Activated CD8-positive, alpha-beta T cell treated with anti-CD3 and anti-CD28 coated beads for 36 hours (primary cell): Measurements from ENCODE around the gene RABEPK. TPM values are rescaled to one million over a fixed set of nuclear protein-coding genes. Genes with fewer than 3 reads are reported as not detected.
"Not testable (repeated sequence)": the region's sequence is repeated elsewhere in the genome, so short reads cannot be mapped to it uniquely, and the experiment has no call there.

Source experiments
- ATAC-seq: fragments of 200-7000 bp; cut with Tn5 transposase; one replicate; pipeline ENCODE4 v1.10.0; 2021; ENCODE audit warnings: mild to moderate bottlenecking, moderate library complexity
- CTCF ChIA-PET: fragments of 350-600 bp; sonication (Branson Sonifier 250); formaldehyde crosslinking; loops from one replicate; lab custom pipeline; 2021; ENCODE audit warnings: antibody characterized with exemption; lab: Charles Lee
- POLR2A ChIA-PET: fragments of 350-600 bp; sonication (Branson Sonifier 250); formaldehyde crosslinking; loops from one replicate; lab custom pipeline; 2021; ENCODE audit warnings: antibody characterized with exemption; lab: Charles Lee
- DNase-seq: peaks from one replicate; pipeline ENCODE4 v3.0.0-alpha.2; 2020
- H3K27ac Mint-ChIP-seq: one replicate; pipeline ENCODE4 v1.8.0; 2021; ENCODE audit warnings: mild to moderate bottlenecking, mixed read lengths
- H3K27me3 Mint-ChIP-seq: one replicate; pipeline ENCODE4 v1.8.0; 2021; ENCODE audit warnings: mixed read lengths
- H3K36me3 Mint-ChIP-seq: one replicate; pipeline ENCODE4 v1.8.0; 2021; ENCODE audit warnings: low read depth, mixed read lengths
- H3K4me1 Mint-ChIP-seq: one replicate; pipeline ENCODE4 v1.8.0; 2021; ENCODE audit warnings: low read depth, mixed read lengths
- H3K4me3 Mint-ChIP-seq: one replicate; pipeline ENCODE4 v1.8.0; 2021; ENCODE audit warnings: mild to moderate bottlenecking, moderate library complexity, mixed read lengths
- H3K9me3 Mint-ChIP-seq: one replicate; pipeline ENCODE4 v1.8.0; 2021; ENCODE audit warnings: mixed read lengths
- CTCF ChIP-seq: fragments of 200-600 bp; IDR thresholded peaks from one replicate; pipeline ENCODE4 v1.8.0; 2022; ENCODE audit warnings: antibody characterized with exemption, mild to moderate bottlenecking
- intact Hi-C: fragments of 100-400 bp; cut with micrococcal nuclease; formaldehyde crosslinking; loops from one replicate; pipeline ENCODE4 v1.10.0; 2022
- total RNA-seq, 2 experiments: library from RNA; stranded (reverse); gene quantifications; one replicate each; pipeline ENCODE4 v1.2.3, GENCODE V29; 2021

Gene RABEPK
- total RNA-seq, 2 experiments from 2014 or later = 30.0 to 30.4 TPM

GRCh38 chr9:125190361-125190801 is 10.0 kb upstream of the RABEPK start:
- DNase-seq (peak; percentile 51), ATAC-seq (peak; percentile 4)
- no peak for TF ChIP-seq CTCF
- H3K27ac Mint-ChIP-seq = peak overlapping the region; percentile 98
- peaks cover 57% of the 10 kb centered on the region for H3K4me1 Mint-ChIP-seq
- ChIA-PET CTCF (interaction anchor here (0.9 to 1.9 kb wide), 4 partner anchors 10 to 52 kb away, joined by 3 to 6 read pairs (median 3); partner anchors contain the start of genes HSPA5 and RABEPK), POLR2A (interaction anchor here (1.0 to 2.3 kb wide), 7 partner anchors 9 to 329 kb away, joined by 3 to 18 read pairs (median 5); partner anchors contain the start of genes ARPC5L, HSPA5, RABEPK and RPL35)
- intact Hi-C loops = no loop called here
- no peaks in the 10 kb centered on the region for H3K27me3 Mint-ChIP-seq
- H3K4me3 Mint-ChIP-seq = peak overlapping the region; percentile 98
- peaks cover 6% of the 10 kb centered on the region for H3K36me3 Mint-ChIP-seq
- H3K9me3 Mint-ChIP-seq = no peaks in the 10 kb centered on the region

- ATAC-seq, DNase-seq, H3K36me3 Mint-ChIP-seq, H3K27me3 Mint-ChIP-seq, CTCF ChIA-PET, intact Hi-C loops, H3K9me3 Mint-ChIP-seq: not testable (repeated sequence)
- POLR2A ChIA-PET = interaction anchor here (0.6 to 1.0 kb wide), 2 partner anchors 46 to 336 kb away, joined by 3 to 4 read pairs; partner anchors contain the start of gene HSPA5
- Mint-ChIP-seq H3K27ac (peak overlapping the region; percentile 81), H3K4me3 (peak overlapping the region; percentile 43), H3K4me1 (peaks cover 54% of the 10 kb centered on the region)
Observed at GRCh38 chr9:125194466-125194865, 5.9 kb upstream of the RABEPK start.

- POLR2A ChIA-PET = interaction anchor here (0.6 to 1.7 kb wide), 3 partner anchors 40 to 95 kb away, joined by 3 to 5 read pairs (median 3); partner anchors contain the start of gene HSPA5
- CTCF ChIA-PET, ATAC-seq, intact Hi-C loops, H3K27me3 Mint-ChIP-seq, H3K36me3 Mint-ChIP-seq, DNase-seq, H3K27ac Mint-ChIP-seq, H3K9me3 Mint-ChIP-seq, H3K4me3 Mint-ChIP-seq: not testable (repeated sequence)
- H3K4me1 Mint-ChIP-seq = peaks cover 56% of the 10 kb centered on the region
Observed at GRCh38 chr9:125195591-125195990, 4.8 kb upstream of the RABEPK start.

- H3K36me3 Mint-ChIP-seq = peaks cover 37% of the 10 kb centered on the region
- CTCF ChIA-PET = interaction anchor here (1.4 kb wide), 1 partner anchor 11 kb away, joined by 4 read pairs; no protein-coding TSS in a partner anchor
- ATAC-seq = no peak
- POLR2A ChIA-PET = interaction anchor here (1.4 kb wide), 1 partner anchor 38 kb away, joined by 3 read pairs; the partner anchor contains the start of gene HSPA5
- peak overlapping the region; percentile 34 for H3K27ac Mint-ChIP-seq
- H3K4me1 Mint-ChIP-seq = peaks cover 27% of the 10 kb centered on the region
- DNase-seq = no peak
- TF ChIP-seq CTCF = no peak
- H3K9me3 Mint-ChIP-seq = no peaks in the 10 kb centered on the region
- H3K27me3 Mint-ChIP-seq = no peaks in the 10 kb centered on the region
- H3K4me3 Mint-ChIP-seq = no peak overlapping the region
- intact Hi-C loops = no loop called here
Observed at GRCh38 chr9:125202846-125203618, 2.7 kb downstream of the RABEPK start.

- Mint-ChIP-seq H3K27me3 (no peaks in the 10 kb centered on the region), H3K27ac (no peak overlapping the region), H3K36me3 (peaks cover 42% of the 10 kb centered on the region), H3K4me3 (no peak overlapping the region), H3K4me1 (peaks cover 21% of the 10 kb centered on the region), H3K9me3 (no peaks in the 10 kb centered on the region)
- no peak for TF ChIP-seq CTCF
- DNase-seq = no peak
- POLR2A ChIA-PET = interaction anchor here (0.6 to 1.4 kb wide), 2 partner anchors 37 to 129 kb away, joined by 3 read pairs; partner anchors contain the start of gene HSPA5
- intact Hi-C loops = no loop called here
- ATAC-seq = no peak
- CTCF ChIA-PET = interaction anchor here (1.0 kb wide), 1 partner anchor 430 kb away, joined by 4 read pairs; no protein-coding TSS in a partner anchor
Observed at GRCh38 chr9:125204477-125204876, 4.1 kb downstream of the RABEPK start.
